GM21423 (cell line): ENCODE measurements around the gene SLC35A3.

Experiments used
- ATAC-seq: cut with Tn5 transposase; IDR thresholded peaks from one replicate; pipeline ENCODE4 v1.9.1; 2021; ENCODE audit warnings: mild to moderate bottlenecking, moderate library complexity; ENCODE audit not compliant: unreplicated experiment

The SLC35A3 gene

GRCh38 chr1:100074604-100075395 lies 105.0 kb downstream of the SLC35A3 start:
- no peak for ATAC-seq

DNA sequence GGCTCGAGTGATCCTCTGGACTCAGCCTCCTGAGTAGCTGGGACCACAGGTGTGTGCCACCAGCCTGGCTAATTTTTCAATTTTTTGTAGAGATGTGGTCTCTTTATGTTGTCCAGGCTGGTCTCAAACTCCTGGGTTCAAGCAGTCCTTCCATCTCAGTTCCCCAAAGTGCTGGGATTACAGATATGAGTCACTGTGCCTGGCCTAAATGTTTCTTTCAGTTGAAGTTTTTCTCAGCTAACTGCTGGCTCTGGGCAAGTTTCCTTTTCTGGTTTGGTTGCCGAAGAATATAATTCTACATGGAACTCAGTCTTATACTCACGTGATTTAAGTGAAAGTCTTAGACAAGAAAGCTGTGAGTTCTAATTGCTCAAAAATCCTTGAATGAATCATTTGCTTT lies 106.0 kb downstream of the SLC35A3 start:
- peak; percentile 50 for ATAC-seq

DNA sequence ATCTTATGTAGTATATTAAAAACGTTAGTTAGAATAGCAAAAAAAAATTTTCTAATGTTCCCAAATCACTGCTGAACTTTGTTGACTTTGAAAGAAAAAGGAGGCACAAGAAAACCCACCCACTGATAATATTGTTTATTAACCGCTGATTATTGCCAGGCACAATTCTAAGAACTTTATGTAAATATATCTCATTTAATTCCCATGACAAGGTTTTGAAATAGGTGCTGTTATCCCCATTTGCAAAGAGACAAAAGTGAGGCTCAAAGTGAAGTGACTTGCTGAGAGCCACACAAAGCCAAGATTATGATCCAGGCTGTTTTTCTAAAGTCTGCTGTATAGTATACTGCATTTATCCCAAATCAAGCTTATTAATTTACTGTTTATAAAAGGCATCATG lies 106.5 kb downstream of the SLC35A3 start:
- peak; percentile 1 for ATAC-seq

DNA sequence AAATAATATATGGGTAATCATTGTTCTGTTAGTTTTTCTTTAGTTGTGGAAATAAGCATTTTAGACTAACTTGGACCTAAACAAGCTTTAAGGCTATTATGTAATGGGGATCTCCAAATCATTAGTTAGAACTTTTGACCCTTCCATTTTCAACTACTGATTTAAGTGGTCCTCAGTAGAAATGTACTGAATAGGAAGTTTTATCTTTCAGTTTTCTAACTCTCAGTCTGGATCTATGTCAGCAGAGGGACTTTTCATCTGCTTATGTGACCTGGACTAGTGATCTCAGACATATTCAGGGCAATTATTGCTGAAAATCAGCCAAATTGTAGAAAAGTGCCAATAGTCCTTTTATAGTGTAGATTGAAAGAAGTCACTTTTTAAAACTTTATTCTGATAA lies 106.9 kb downstream of the SLC35A3 start:
- peak; percentile 73 for ATAC-seq

GRCh38 chr1:100077531-100077930 lies 107.7 kb downstream of the SLC35A3 start:
- ATAC-seq, result peak; percentile 41

GRCh38 chr1:100080331-100080730 lies 110.5 kb downstream of the SLC35A3 start:
- no peak for ATAC-seq
